BJ (cell line): ENCODE results near the gene ALOX12B. TPM values are rescaled to one million over a fixed set of nuclear protein-coding genes. Genes with fewer than 3 reads are reported as not detected.

Experiments
- CTCF ChIA-PET: fragments of 350-600 bp; formaldehyde crosslinking; extraction: SDS; loops from one replicate; lab custom pipeline; 2021; ENCODE audit warnings: antibody characterized with exemption, inconsistent platforms; lab: Yijun Ruan, JAX
- POLR2A ChIA-PET: fragments of 300-600 bp; sonication (Branson Sonifier 250); formaldehyde crosslinking; extraction: SDS; loops from one replicate; lab custom pipeline; 2021; ENCODE audit warnings: antibody characterized with exemption; lab: Charles Lee
- DNase-seq: peaks from one replicate; pipeline ENCODE4 v3.0.0-alpha.2; 2011; ENCODE audit warnings: low read depth
- H3K27me3 ChIP-seq: 2 replicates; pipeline ENCODE4 v1.6.0; 2011; ENCODE audit warnings: low read length; ENCODE audit not compliant: control insufficient read depth, insufficient read depth
- H3K36me3 ChIP-seq: 2 replicates; pipeline ENCODE4 v1.5.1; 2011; ENCODE audit warnings: low read length; ENCODE audit not compliant: control insufficient read depth, insufficient read depth
- H3K4me3 ChIP-seq: 2 replicates; pipeline ENCODE4 v1.5.1; 2011; ENCODE audit warnings: low read depth, mild to moderate bottlenecking, control low read depth, low read length
- CTCF ChIP-seq: IDR thresholded peaks from 2 replicates; pipeline ENCODE4 v1.5.1; 2011; ENCODE audit warnings: low read depth, mild to moderate bottlenecking, control low read depth, inconsistent platforms, low read length, moderate library complexity; ENCODE audit not compliant: insufficient read depth
- polyA plus RNA-seq: library from polyadenylated mRNA; depleted of rRNA; stranded (reverse); fragments of >200 nt; gene quantifications from 2 replicates; pipeline ENCODE4 v1.2.3, GENCODE V29; 2011

The ALOX12B gene
- polyA plus RNA-seq, 1 experiment = not detected

DNA sequence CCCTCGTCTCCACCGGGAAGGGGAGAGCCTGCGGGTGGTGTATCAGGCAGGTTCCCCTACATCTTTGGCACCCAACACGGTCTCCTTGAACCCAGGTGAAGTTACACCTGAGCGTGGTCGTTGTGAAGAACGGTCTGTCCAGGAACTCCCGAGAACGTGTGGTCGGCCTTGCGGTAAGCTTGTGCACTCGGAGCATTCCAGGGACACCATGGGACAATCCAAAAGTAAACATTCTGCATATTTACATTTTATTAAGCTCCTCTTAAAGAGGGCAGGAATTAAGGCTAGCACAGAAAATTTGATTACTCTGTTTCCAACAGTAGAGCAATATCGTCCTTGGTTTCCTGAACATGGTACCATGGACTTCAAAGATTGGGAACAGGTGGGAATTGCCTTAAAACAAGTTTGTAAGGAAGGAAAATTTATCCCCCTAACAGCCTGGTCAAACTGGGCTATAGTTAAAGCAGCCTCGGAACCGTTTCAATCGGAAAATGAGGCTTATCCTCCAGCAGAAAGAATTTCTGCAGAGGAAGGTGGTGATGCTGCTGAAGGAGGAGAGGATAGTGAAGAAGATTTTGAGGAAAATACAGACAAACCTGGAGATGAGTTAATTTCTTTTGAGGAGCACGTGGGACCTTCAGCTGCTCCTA, 30.4 kb downstream of the ALOX12B start:
- DNase-seq = no peak
- POLR2A ChIA-PET = no interaction called here
- CTCF ChIA-PET = interaction anchor here (0.7 to 4.7 kb wide), 48 partner anchors 10 to 370 kb away, joined by 3 to 33 read pairs (median 4); partner anchors contain the start of genes ALOX15B, CNTROB, KDM6B and TP53
- Histone ChIP-seq H3K36me3 (no peaks in the 10 kb centered on the region), H3K4me3 (no peak overlapping the region), H3K27me3 (peaks cover 19% of the 10 kb centered on the region)
- TF ChIP-seq CTCF = no peak

DNA sequence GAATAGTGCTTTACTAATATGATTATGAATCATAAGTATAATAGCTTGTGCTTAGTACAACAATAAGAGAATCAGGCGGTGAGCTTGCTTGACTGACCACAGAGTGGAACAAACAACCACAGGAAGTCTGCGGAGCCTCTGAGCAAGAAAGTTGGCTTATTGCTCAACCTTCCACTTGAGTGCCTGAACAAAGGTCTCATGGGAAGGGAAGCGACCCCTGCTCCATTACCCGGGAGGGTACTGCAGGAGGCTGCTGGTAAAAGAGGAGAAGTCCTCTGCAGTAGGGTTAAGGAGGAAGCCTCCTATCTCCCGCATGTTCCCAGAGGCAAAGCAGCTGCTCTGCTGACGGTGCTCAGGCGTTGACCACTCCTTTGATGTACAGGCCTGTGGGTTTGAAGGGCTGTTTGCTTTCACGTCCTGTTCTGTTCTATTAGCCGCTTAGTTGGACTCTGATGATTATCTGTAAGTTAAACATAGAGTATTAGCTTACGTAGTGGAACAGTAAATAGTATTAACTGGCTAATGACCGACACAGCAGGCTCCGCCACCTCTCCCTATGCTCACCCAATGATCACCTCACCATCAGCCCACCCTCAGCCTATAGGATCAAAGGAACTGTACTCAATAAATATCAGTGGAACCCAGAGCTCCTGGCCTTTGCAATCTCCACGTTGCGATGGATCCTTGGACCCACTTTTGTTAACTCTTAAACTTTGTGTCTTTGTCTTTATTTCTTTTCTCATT, 31.1 kb downstream of the ALOX12B start:
- POLR2A ChIA-PET = interaction anchor here (0.6 kb wide), 1 partner anchor 218 kb away, joined by 4 read pairs; no protein-coding TSS in a partner anchor
- CTCF ChIA-PET = interaction anchor here (0.6 to 4.7 kb wide), 26 partner anchors 9 to 370 kb away, joined by 3 to 33 read pairs (median 6); partner anchors contain the start of genes ALOX15B, CNTROB, TP53 and TRAPPC1
- Histone ChIP-seq H3K27me3 (peaks cover 19% of the 10 kb centered on the region), H3K36me3 (no peaks in the 10 kb centered on the region), H3K4me3 (no peak overlapping the region)
- DNase-seq = no peak
- TF ChIP-seq CTCF = no peak

DNA sequence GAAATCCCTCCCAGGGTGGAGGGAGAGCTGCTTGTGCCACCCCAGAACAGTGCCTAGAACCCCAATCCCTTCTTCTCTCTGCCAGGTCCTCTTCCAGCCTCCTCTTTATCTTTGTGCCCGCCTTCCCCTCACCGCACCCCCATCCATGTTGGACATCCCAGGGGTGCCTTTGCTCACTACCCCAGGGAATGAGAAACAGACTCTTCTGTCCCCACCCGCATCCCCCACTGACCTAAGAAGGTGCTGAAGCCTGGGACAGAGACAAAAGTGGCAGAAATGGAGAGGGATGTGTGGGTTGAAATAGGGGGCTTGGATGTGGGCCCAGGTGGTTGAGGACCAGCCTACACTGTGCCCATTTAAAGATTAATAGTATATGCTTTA, 31.7 kb downstream of the ALOX12B start:
- ChIA-PET POLR2A (interaction anchor here (0.6 kb wide), 1 partner anchor 217 kb away, joined by 4 read pairs; no protein-coding TSS in a partner anchor), CTCF (interaction anchor here (0.6 to 4.7 kb wide), 14 partner anchors 14 to 312 kb away, joined by 3 to 33 read pairs (median 6); partner anchors contain the start of gene ALOX15B)
- H3K4me3 ChIP-seq = no peak overlapping the region

DNA sequence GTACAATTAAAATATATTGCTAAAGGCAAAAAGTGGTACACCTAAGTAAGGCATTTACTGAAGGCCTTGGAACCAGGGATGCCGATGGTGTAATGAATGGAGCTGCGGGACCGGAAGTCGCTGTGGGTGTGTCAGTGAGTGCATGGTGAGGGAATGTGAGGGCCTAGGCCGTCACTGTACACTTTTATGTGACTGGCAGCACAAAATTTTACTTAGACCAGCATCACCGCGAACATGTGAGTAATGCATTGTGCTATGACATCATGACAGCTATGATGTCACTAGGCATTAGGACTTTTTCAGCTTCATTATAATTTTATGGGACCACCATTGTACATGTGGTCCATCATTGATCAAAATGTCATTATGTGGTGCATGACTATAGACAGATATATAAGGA, 33.9 kb downstream of the ALOX12B start:
- ChIA-PET POLR2A (no interaction called here), CTCF (interaction anchor here (0.5 to 1.0 kb wide), 2 partner anchors 64 to 167 kb away, joined by 4 read pairs; no protein-coding TSS in a partner anchor)
- no peak overlapping the region for H3K4me3 ChIP-seq
- peaks cover 10% of the 10 kb centered on the region for H3K27me3 ChIP-seq
- H3K36me3 ChIP-seq = no peaks in the 10 kb centered on the region
- no peak for DNase-seq
- no peak for TF ChIP-seq CTCF

More for the DNA sequence above, 31.7 kb downstream of the ALOX12B start:
- DNase-seq = no peak
- TF ChIP-seq CTCF = no peak
- H3K36me3 ChIP-seq = no peaks in the 10 kb centered on the region
- peaks cover 19% of the 10 kb centered on the region for H3K27me3 ChIP-seq
